ENCODE measurements around the gene CMTM8.

CMTM8 gene

GRCh38 chr3:32288819-32289218 lies 50.3 kb downstream of the CMTM8 start:
- H3K4me3 ChIP-seq (ENCODE audit: low read depth, low read length) = no peak overlapping the region
- TF ChIP-seq CTCF (IDR thresholded peaks at IDR 0.05; ENCODE audit: low read depth, low read length) = no peak

GRCh38 chr3:32290619-32291018 lies 52.1 kb downstream of the CMTM8 start:
- TF ChIP-seq CTCF (IDR thresholded peaks at IDR 0.05; ENCODE audit: low read depth, low read length) = no peak

GRCh38 chr3:32292085-32292796 lies 53.8 kb downstream of the CMTM8 start:
- no peak overlapping the region for H3K4me3 ChIP-seq (ENCODE audit: low read depth, low read length)
- no peak for TF ChIP-seq CTCF (IDR thresholded peaks at IDR 0.05; ENCODE audit: low read depth, low read length)

More at GRCh38 chr3:32290619-32291018, 52.1 kb downstream of the CMTM8 start:
- H3K4me3 ChIP-seq (ENCODE audit: low read depth, low read length) = no peak overlapping the region

- no peak for TF ChIP-seq CTCF (IDR thresholded peaks at IDR 0.05; ENCODE audit: low read depth, low read length)
- H3K4me3 ChIP-seq (ENCODE audit: low read depth, low read length) = no peak overlapping the region
Measured at GRCh38 chr3:32293903-32294302, 55.4 kb downstream of the CMTM8 start.

- TF ChIP-seq CTCF (IDR thresholded peaks at IDR 0.05; ENCODE audit: low read depth, low read length) = peak; percentile 78
- no peak overlapping the region for H3K4me3 ChIP-seq (ENCODE audit: low read depth, low read length)
Measured at GRCh38 chr3:32296251-32297204, 58.0 kb downstream of the CMTM8 start.

GRCh38 chr3:32297366-32297765 lies 58.9 kb downstream of the CMTM8 start:
- no peak for TF ChIP-seq CTCF (IDR thresholded peaks at IDR 0.05; ENCODE audit: low read depth, low read length)
- no peak overlapping the region for H3K4me3 ChIP-seq (ENCODE audit: low read depth, low read length)

GRCh38 chr3:32301426-32301825 lies 62.9 kb downstream of the CMTM8 start:
- TF ChIP-seq CTCF (IDR thresholded peaks at IDR 0.05; ENCODE audit: low read depth, low read length) = no peak
- no peak overlapping the region for H3K4me3 ChIP-seq (ENCODE audit: low read depth, low read length)

Data from WI38 (cell line).